ENCODE results near the gene TRPV4. TPM values are rescaled to one million over a fixed set of nuclear protein-coding genes. Genes with fewer than 3 reads are reported as not detected.

The TRPV4 gene
- polyA plus RNA-seq, 1 donor from 2014 or later, result not detected

- no peak overlapping the region for H3K4me3 ChIP-seq (ENCODE audit: low read length)
- H3K9me2 ChIP-seq (ENCODE audit: insufficient read depth, low read length), result no peaks in the 10 kb centered on the region
- H3K9me3 ChIP-seq (ENCODE audit: low read length), result peaks cover 2% of the 10 kb centered on the region
- no peaks in the 10 kb centered on the region for H3F3A ChIP-seq (ENCODE audit: insufficient read depth, low read length, poor library complexity, severe bottlenecking)
- H3K36me3 ChIP-seq (ENCODE audit: insufficient read depth, low read length), result no peaks in the 10 kb centered on the region
- no peaks in the 10 kb centered on the region for H3K27me3 ChIP-seq (ENCODE audit: insufficient read depth, low read depth, low read length)
- H3K79me2 ChIP-seq (replicated peaks; ENCODE audit: insufficient read depth, low read length), result peaks cover 48% of the 10 kb centered on the region
- H3K27ac ChIP-seq (ENCODE audit: low read length), result no peak overlapping the region
- H2AFZ ChIP-seq (ENCODE audit: low read depth, low read length), result no peak overlapping the region
- no peak overlapping the region for H3K9ac ChIP-seq (ENCODE audit: low read length)
- TF ChIP-seq REST (IDR thresholded peaks at IDR 0.05; ENCODE audit: borderline replicate concordance) (no peak), RAD21 (conservative IDR thresholded peaks at IDR 0.05) (no peak), SMC3 (conservative IDR thresholded peaks at IDR 0.05; ENCODE audit: poor library complexity) (no peak), POLR2AphosphoS5 (IDR thresholded peaks at IDR 0.05) (no peak), MXI1 (conservative IDR thresholded peaks at IDR 0.05; ENCODE audit: poor library complexity, severe bottlenecking) (no peak), TAF1 (IDR thresholded peaks at IDR 0.05; ENCODE audit: low read depth) (no peak), EZH2 (IDR thresholded peaks at IDR 0.05; ENCODE audit: borderline replicate concordance, insufficient read depth, low read length, poor library complexity, severe bottlenecking) (no peak), EP300 (conservative IDR thresholded peaks at IDR 0.05; ENCODE audit: poor library complexity, severe bottlenecking) (no peak), CTCF (IDR thresholded peaks at IDR 0.05; ENCODE audit: poor library complexity, severe bottlenecking) (no peak)
- no peak overlapping the region for H3K4me2 ChIP-seq (ENCODE audit: low read length)
- H4K20me1 ChIP-seq (ENCODE audit: insufficient read depth), result no peaks in the 10 kb centered on the region
These were observed 76.7 kb downstream of the TRPV4 start for GRCh38 chr12:109756457-109756856.

GRCh38 chr12:109753959-109754358 lies 79.2 kb downstream of the TRPV4 start:
- no peaks in the 10 kb centered on the region for H3K27me3 ChIP-seq (ENCODE audit: insufficient read depth, low read depth, low read length)
- H3K27ac ChIP-seq (ENCODE audit: low read length), result no peak overlapping the region
- TF ChIP-seq SMC3 (conservative IDR thresholded peaks at IDR 0.05; ENCODE audit: poor library complexity) (no peak), EP300 (conservative IDR thresholded peaks at IDR 0.05; ENCODE audit: poor library complexity, severe bottlenecking) (no peak), TAF1 (IDR thresholded peaks at IDR 0.05; ENCODE audit: low read depth) (no peak), EZH2 (IDR thresholded peaks at IDR 0.05; ENCODE audit: borderline replicate concordance, insufficient read depth, low read length, poor library complexity, severe bottlenecking) (no peak), REST (IDR thresholded peaks at IDR 0.05; ENCODE audit: borderline replicate concordance) (no peak)

More at GRCh38 chr12:109753959-109754358, 79.2 kb downstream of the TRPV4 start:
- Histone ChIP-seq H3K4me2 (ENCODE audit: low read length) (no peak overlapping the region), H3K36me3 (ENCODE audit: insufficient read depth, low read length) (no peaks in the 10 kb centered on the region), H2AFZ (ENCODE audit: low read depth, low read length) (no peak overlapping the region), H3K4me3 (ENCODE audit: low read length) (no peak overlapping the region), H3K79me2 (replicated peaks; ENCODE audit: insufficient read depth, low read length) (peaks cover 67% of the 10 kb centered on the region), H4K20me1 (ENCODE audit: insufficient read depth) (no peaks in the 10 kb centered on the region), H3K9ac (ENCODE audit: low read length) (no peak overlapping the region), H3K9me2 (ENCODE audit: insufficient read depth, low read length) (no peaks in the 10 kb centered on the region), H3K9me3 (ENCODE audit: low read length) (peaks cover 10% of the 10 kb centered on the region), H3F3A (ENCODE audit: insufficient read depth, low read length, poor library complexity, severe bottlenecking) (no peaks in the 10 kb centered on the region)
